Chondrocyte (in vitro differentiated cells): Measurements from ENCODE around the gene TNFRSF11A. TPM values are rescaled to one million over a fixed set of nuclear protein-coding genes. Genes with fewer than 3 reads are reported as not detected.

Source experiments
- DNase-seq: peaks from one replicate; pipeline ENCODE4 v3.0.0; 2021; ENCODE audit warnings: mixed read lengths, low spot score
- H3K27ac Mint-ChIP-seq: one replicate; pipeline ENCODE4 v1.8.0; 2021; ENCODE audit warnings: mild to moderate bottlenecking, moderate library complexity, mixed read lengths; ENCODE audit not compliant: unreplicated experiment
- H3K27me3 Mint-ChIP-seq: 2 replicates; pipeline ENCODE4 v1.8.0; 2021; ENCODE audit warnings: low read depth, mixed read lengths
- H3K36me3 Mint-ChIP-seq: 2 replicates; pipeline ENCODE4 v1.8.0; 2021; ENCODE audit warnings: low read depth, mixed read lengths
- H3K4me1 Mint-ChIP-seq: 2 replicates; pipeline ENCODE4 v1.8.0; 2021; ENCODE audit warnings: low read depth, mild to moderate bottlenecking, mixed read lengths
- H3K4me3 Mint-ChIP-seq: one replicate; pipeline ENCODE4 v1.8.0; 2021; ENCODE audit warnings: mild to moderate bottlenecking, moderate library complexity, mixed read lengths; ENCODE audit not compliant: unreplicated experiment
- H3K9me3 Mint-ChIP-seq: 2 replicates; pipeline ENCODE4 v1.8.0; 2021; ENCODE audit warnings: low read depth, mixed read lengths
- CTCF ChIP-seq: fragments of 200-600 bp; sonication (generic); IDR thresholded peaks from 2 replicates; pipeline ENCODE4 v1.5.0; 2021; ENCODE audit warnings: antibody characterized with exemption, mild to moderate bottlenecking, moderate library complexity
- total RNA-seq: library from RNA; stranded (reverse); gene quantifications from 3 replicates; pipeline ENCODE4 v1.2.1, GENCODE V29; 2021

TNFRSF11A gene
- total RNA-seq, 1 donor from 2014 or later: 0.22 TPM

GRCh38 chr18:62312851-62313250 lies 12.3 kb upstream of the TNFRSF11A start:
- H3K4me1 Mint-ChIP-seq: no peaks in the 10 kb centered on the region
- no peak overlapping the region for H3K4me3 Mint-ChIP-seq
- peaks cover 4% of the 10 kb centered on the region for H3K27me3 Mint-ChIP-seq
- peaks cover 7% of the 10 kb centered on the region for H3K36me3 Mint-ChIP-seq
- DNase-seq: no peak
- no peak for TF ChIP-seq CTCF
- no peak overlapping the region for H3K27ac Mint-ChIP-seq
- no peaks in the 10 kb centered on the region for H3K9me3 Mint-ChIP-seq

- Mint-ChIP-seq H3K27me3 (peaks cover 22% of the 10 kb centered on the region), H3K36me3 (peaks cover 2% of the 10 kb centered on the region), H3K9me3 (no peaks in the 10 kb centered on the region), H3K4me3 (no peak overlapping the region), H3K27ac (no peak overlapping the region), H3K4me1 (no peaks in the 10 kb centered on the region)
- DNase-seq: no peak
- no peak for TF ChIP-seq CTCF
Observed at GRCh38 chr18:62318228-62319180, 6.6 kb upstream of the TNFRSF11A start.

- no peak for TF ChIP-seq CTCF
- H3K4me3 Mint-ChIP-seq: no peak overlapping the region
- no peaks in the 10 kb centered on the region for H3K9me3 Mint-ChIP-seq
- H3K27ac Mint-ChIP-seq: no peak overlapping the region
- peaks cover 4% of the 10 kb centered on the region for H3K36me3 Mint-ChIP-seq
- no peak for DNase-seq
- peaks cover 40% of the 10 kb centered on the region for H3K27me3 Mint-ChIP-seq
- H3K4me1 Mint-ChIP-seq: peaks cover 8% of the 10 kb centered on the region
Observed at GRCh38 chr18:62321201-62321600, 3.9 kb upstream of the TNFRSF11A start.

DNA sequence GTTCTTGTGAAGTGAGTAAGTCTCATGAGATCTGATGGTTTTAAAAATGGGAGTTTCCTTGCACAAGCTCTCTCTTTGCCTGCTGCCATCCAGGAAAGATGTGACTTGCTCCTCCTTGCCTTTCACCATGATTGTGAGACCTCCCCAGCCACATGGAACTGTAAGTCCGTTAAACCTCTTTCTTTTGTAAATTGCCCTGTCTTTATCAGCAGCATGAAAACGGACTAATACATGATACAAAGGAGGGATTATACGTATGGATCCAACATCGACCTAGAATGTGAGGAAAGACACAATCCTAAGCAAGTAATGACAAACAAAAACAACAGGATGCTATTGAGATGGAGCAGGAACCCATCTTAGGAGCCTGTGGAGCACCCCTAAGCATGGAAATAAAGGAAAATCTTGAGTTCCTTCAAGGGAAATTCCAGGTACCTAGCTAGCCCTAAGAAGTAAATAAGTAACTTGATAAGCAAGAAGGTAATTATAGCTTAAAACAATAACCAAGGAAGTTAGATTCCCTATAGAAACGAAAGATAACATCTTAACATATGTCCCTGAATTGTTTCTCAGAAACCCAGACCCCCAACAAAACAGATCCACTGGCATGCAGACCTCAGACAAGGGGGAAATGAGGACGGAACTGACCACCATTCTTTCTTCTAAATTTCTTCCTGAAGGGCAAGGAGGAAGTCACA lies 1.5 kb upstream of the TNFRSF11A start:
- Mint-ChIP-seq H3K9me3 (no peaks in the 10 kb centered on the region), H3K4me1 (peaks cover 9% of the 10 kb centered on the region), H3K27ac (no peak overlapping the region), H3K27me3 (peaks cover 54% of the 10 kb centered on the region), H3K36me3 (peaks cover 4% of the 10 kb centered on the region), H3K4me3 (no peak overlapping the region)
- no peak for TF ChIP-seq CTCF
- DNase-seq: no peak

DNA sequence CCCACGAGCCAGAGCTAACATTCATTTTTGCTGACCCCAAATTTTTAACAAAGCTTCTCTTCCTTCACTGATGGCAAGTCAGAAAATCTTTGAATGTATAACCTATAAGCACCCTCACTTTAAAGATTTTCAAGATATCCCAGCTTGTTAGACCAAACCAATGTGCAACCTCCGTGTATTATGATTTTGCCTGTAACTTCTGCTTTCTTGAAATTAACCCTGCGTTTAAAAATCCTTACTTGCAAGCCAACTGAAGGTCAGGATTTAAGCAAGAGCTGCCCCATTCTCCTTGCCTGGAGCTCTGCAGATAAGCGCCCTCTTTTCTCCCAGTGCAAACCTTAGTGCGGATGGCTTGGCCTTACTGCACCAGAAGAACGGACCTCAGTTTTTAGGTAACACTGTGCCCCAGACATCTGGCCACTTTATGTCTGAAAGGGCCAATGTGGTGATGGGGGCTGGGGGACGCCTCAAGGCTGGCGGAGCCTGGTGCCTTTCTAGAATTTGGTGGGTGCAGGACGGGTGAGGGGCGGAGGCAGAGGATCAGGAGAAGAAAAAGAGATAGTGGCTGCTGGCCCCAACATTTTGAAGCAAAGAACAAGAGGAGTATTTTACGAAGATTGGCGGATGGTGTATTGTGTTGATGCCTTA lies 805 bp upstream of the TNFRSF11A start:
- no peak overlapping the region for H3K27ac Mint-ChIP-seq
- no peak for TF ChIP-seq CTCF
- H3K27me3 Mint-ChIP-seq: peaks cover 54% of the 10 kb centered on the region
- DNase-seq: no peak
- peaks cover 12% of the 10 kb centered on the region for H3K4me1 Mint-ChIP-seq
- H3K36me3 Mint-ChIP-seq: peaks cover 4% of the 10 kb centered on the region
- H3K9me3 Mint-ChIP-seq: no peaks in the 10 kb centered on the region
- peak overlapping the region; percentile 69 for H3K4me3 Mint-ChIP-seq
